Inflammatory macrophage treated with lipopolysaccharide for 4 hours (primary cell): ENCODE results near the gene NCR2.

ENCODE experiments used
- DNase-seq: peaks from one replicate; pipeline ENCODE4 v3.0.0-alpha.2; 2020

NCR2 gene

GRCh38 chr6:41331401-41332150, 3.8 kb upstream of the NCR2 start:
- DNase-seq = no peak

GRCh38 chr6:41332241-41332640, 3.2 kb upstream of the NCR2 start:
- DNase-seq = no peak

- no peak for DNase-seq
Measured at GRCh38 chr6:41332842-41333736, 2.3 kb upstream of the NCR2 start.

- no peak for DNase-seq
Measured at GRCh38 chr6:41334482-41335040, 847 bp upstream of the NCR2 start.

GRCh38 chr6:41335943-41336342, 535 bp downstream of the NCR2 start:
- DNase-seq = no peak

- no peak for DNase-seq
Measured at GRCh38 chr6:41336824-41337223, 1.4 kb downstream of the NCR2 start.

- DNase-seq = no peak
Measured at GRCh38 chr6:41337709-41338108, 2.3 kb downstream of the NCR2 start.

GRCh38 chr6:41338659-41339058, 3.3 kb downstream of the NCR2 start:
- no peak for DNase-seq

GRCh38 chr6:41341580-41341979, 6.2 kb downstream of the NCR2 start:
- DNase-seq = no peak

- no peak for DNase-seq
Measured at GRCh38 chr6:41342241-41342640, 6.8 kb downstream of the NCR2 start.

GRCh38 chr6:41343641-41344187, 8.3 kb downstream of the NCR2 start:
- DNase-seq = no peak

- no peak for DNase-seq
Measured at GRCh38 chr6:41344876-41345275, 9.5 kb downstream of the NCR2 start.

GRCh38 chr6:41345901-41346300, 10.5 kb downstream of the NCR2 start:
- DNase-seq = no peak

GRCh38 chr6:41346441-41346840, 11.0 kb downstream of the NCR2 start:
- DNase-seq = no peak

- DNase-seq = peak; percentile 28
Measured at GRCh38 chr6:41347378-41348050, 12.1 kb downstream of the NCR2 start.

GRCh38 chr6:41348934-41349333, 13.5 kb downstream of the NCR2 start:
- DNase-seq = no peak

- no peak for DNase-seq
Measured at GRCh38 chr6:41352396-41352795, 17.0 kb downstream of the NCR2 start.

- no peak for DNase-seq
Measured at GRCh38 chr6:41352907-41353306, 17.5 kb downstream of the NCR2 start.

- no peak for DNase-seq
Measured at GRCh38 chr6:41353333-41353732, 17.9 kb downstream of the NCR2 start.

- no peak for DNase-seq
Measured at GRCh38 chr6:41355952-41356351, 20.5 kb downstream of the NCR2 start.

GRCh38 chr6:41356825-41357224, 21.4 kb downstream of the NCR2 start:
- no peak for DNase-seq

- DNase-seq = no peak
Measured at GRCh38 chr6:41358503-41358902, 23.1 kb downstream of the NCR2 start.
